C4-2B (cell line): ENCODE data around the gene NR3C2.

Experiments used
- H3K27ac ChIP-seq: fragments of 450-650 bp; 2 replicates; pipeline ENCODE4 v1.5.1; 2017
- CTCF ChIP-seq: fragments of 450-650 bp; conservative IDR thresholded peaks from 2 replicates; pipeline ENCODE4 v1.5.1; 2017; ENCODE audit warnings: mild to moderate bottlenecking
- ZFX ChIP-seq: fragments of 450-650 bp; IDR thresholded peaks from 2 replicates; pipeline ENCODE4 v1.6.1; 2017

NR3C2 gene

DNA sequence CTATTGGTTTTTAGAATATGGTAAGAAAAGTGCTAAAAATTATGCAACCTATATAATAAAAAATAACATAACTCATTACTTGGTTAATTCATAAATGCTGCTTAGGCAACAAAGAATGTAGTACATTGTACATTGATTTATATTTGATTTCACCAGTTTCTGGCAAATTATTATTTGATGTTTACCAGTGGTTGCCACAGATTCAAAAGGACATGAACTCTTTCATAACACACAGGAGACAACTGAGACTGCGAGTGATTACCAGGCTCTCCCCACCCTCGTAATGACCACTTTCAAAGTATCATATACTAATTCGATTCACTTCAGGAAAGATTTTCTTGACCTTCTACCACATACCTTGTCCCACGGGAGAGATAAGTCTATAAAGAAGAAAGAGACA lies 158.5 kb downstream of the NR3C2 start:
- TF ChIP-seq CTCF = no peak
- TF ChIP-seq ZFX = no peak
- no peak overlapping the region for H3K27ac ChIP-seq

GRCh38 chr4:148278310-148278709 lies 163.9 kb downstream of the NR3C2 start:
- H3K27ac ChIP-seq = no peak overlapping the region
- TF ChIP-seq ZFX (no peak), CTCF (no peak)

DNA sequence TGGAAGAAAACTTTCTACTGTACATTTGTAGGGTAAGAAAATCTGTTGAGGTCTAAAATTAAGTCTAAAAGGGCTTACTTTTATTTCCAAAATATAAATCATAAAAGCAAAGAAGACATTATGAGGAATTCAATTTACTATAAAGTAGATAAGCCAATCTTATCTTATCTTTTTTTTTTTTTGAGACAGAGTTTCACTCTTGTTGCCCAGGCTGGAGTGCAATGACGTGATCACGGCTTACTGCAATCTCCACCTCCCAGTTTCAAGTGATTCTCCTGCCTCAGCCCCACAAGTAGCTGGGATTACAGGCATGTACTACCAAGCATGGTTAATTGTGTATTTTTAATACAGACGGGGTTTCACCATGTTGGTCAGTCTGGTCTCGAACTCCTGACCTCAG lies 166.9 kb downstream of the NR3C2 start:
- H3K27ac ChIP-seq = no peak overlapping the region
- TF ChIP-seq ZFX (no peak), CTCF (no peak)

DNA sequence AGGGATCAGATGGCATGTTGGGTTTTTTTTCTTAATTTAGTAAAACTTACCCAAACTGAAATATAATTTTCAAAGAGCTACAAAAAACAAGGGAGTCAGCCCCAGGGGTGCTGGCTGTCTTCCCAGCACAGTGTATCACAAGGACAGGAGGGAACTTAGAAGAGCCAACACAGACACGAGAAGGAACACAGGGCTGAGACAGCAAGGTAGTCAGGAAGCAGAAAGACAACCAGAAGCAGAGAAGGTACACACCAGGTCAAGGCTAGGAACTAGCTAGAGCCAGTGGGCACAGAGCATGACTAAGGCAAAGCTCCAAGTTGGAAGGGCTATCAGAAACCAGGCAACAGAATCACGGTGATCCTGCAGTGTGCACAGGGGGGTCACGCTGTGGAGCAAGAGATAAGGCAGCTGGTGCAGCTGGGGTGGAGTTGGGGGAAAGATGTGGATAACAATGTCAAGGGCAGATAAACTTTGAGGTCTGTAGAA lies 168.7 kb downstream of the NR3C2 start:
- TF ChIP-seq CTCF (no peak), ZFX (no peak)

GRCh38 chr4:148271166-148271565 lies 171.0 kb downstream of the NR3C2 start:
- TF ChIP-seq ZFX (no peak), CTCF (no peak)
- H3K27ac ChIP-seq = no peak overlapping the region

More for the DNA sequence above, 168.7 kb downstream of the NR3C2 start:
- no peak overlapping the region for H3K27ac ChIP-seq

GRCh38 chr4:148270630-148271029 lies 171.6 kb downstream of the NR3C2 start:
- no peak overlapping the region for H3K27ac ChIP-seq
- TF ChIP-seq ZFX (no peak), CTCF (no peak)

DNA sequence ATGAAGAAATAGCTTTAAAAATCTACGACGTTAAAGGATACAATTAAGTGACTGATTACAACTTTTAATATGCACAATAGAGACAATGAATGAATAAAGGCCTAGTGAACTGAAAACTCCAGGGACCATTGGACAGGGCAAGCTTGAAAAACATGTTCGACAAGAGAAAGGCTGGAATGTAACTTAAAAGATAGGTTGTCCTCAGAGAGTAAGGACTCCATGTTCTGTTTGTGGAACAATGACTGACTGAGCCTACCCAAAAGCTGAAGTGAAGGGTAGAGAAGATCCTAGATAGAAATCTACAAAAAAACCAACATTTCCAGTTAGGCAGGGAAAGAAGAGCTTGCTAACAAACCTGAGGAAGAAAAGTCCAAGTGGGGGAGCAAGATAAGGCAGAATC lies 173.4 kb downstream of the NR3C2 start:
- no peak for TF ChIP-seq CTCF
- TF ChIP-seq ZFX = no peak

More for the DNA sequence above, 173.4 kb downstream of the NR3C2 start:
- no peak overlapping the region for H3K27ac ChIP-seq
